MM.1S (cell line): Measurements from ENCODE around the gene WDR91.

Source experiments
- DNase-seq: peaks from one replicate; pipeline ENCODE4 v3.0.0-alpha.2; 2015
- H2AFZ ChIP-seq: fragments of 300-600 bp; sonication (generic); 2 replicates; pipeline ENCODE4 v1.6.0; 2016; ENCODE audit warnings: antibody characterized with exemption, low read length
- H3F3A ChIP-seq: fragments of 300-600 bp; sonication (generic); 2 replicates; pipeline ENCODE4 v1.6.1; 2016; ENCODE audit warnings: mild to moderate bottlenecking, antibody characterized with exemption, low read length, moderate library complexity, mixed read lengths; ENCODE audit not compliant: insufficient read depth
- H3K27ac ChIP-seq: fragments of 300-600 bp; sonication (generic); 2 replicates; pipeline ENCODE4 v1.5.1; 2016; ENCODE audit warnings: mild to moderate bottlenecking, low read length
- H3K27me3 ChIP-seq: fragments of 300-600 bp; sonication (generic); replicated peaks from 2 replicates; pipeline ENCODE4 v1.6.0; 2016; ENCODE audit warnings: low read length; ENCODE audit not compliant: insufficient read depth
- H3K36me3 ChIP-seq: fragments of 300-600 bp; sonication (generic); replicated peaks from 2 replicates; pipeline ENCODE4 v1.6.1; 2016; ENCODE audit warnings: mild to moderate bottlenecking, low read length, mixed read lengths; ENCODE audit not compliant: insufficient read depth
- H3K4me1 ChIP-seq: fragments of 300-600 bp; sonication (generic); 2 replicates; pipeline ENCODE4 v1.6.1; 2016; ENCODE audit warnings: low read length, mixed read lengths
- H3K4me2 ChIP-seq: fragments of 300-600 bp; sonication (generic); 2 replicates; pipeline ENCODE4 v1.6.0; 2016; ENCODE audit warnings: low read depth, low read length
- H3K4me3 ChIP-seq: fragments of 300-600 bp; sonication (generic); 2 replicates; pipeline ENCODE4 v1.5.1; 2016; ENCODE audit warnings: low read length, mixed read lengths
- H3K79me2 ChIP-seq: fragments of 300-600 bp; sonication (generic); 2 replicates; pipeline ENCODE4 v1.6.1; 2016; ENCODE audit warnings: mixed run types, low read length, mixed read lengths
- H3K9ac ChIP-seq: fragments of 300-600 bp; sonication (generic); 2 replicates; pipeline ENCODE4 v1.6.1; 2016; ENCODE audit warnings: low read length, mixed read lengths
- H3K9me2 ChIP-seq: fragments of 300-600 bp; sonication (generic); replicated peaks from 2 replicates; pipeline ENCODE4 v1.6.1; 2016; ENCODE audit warnings: mild to moderate bottlenecking, low read length, mixed read lengths; ENCODE audit not compliant: insufficient read depth
- H3K9me3 ChIP-seq: fragments of 300-600 bp; sonication (generic); replicated peaks from 2 replicates; pipeline ENCODE4 v1.6.1; 2016; ENCODE audit warnings: mild to moderate bottlenecking, low read length, mixed read lengths; ENCODE audit not compliant: insufficient read depth
- H4K20me1 ChIP-seq: fragments of 300-600 bp; sonication (generic); 2 replicates; pipeline ENCODE4 v1.6.1; 2016; ENCODE audit warnings: mild to moderate bottlenecking, low read length, moderate library complexity, mixed read lengths; ENCODE audit not compliant: insufficient read depth
- EZH2 ChIP-seq: fragments of 300-600 bp; sonication (generic); optimal IDR thresholded peaks from 2 replicates; pipeline ENCODE3; 2017; ENCODE audit warnings: low read depth, mild to moderate bottlenecking, antibody characterized with exemption, low read length, mixed read lengths
- EZH2phosphoT487 ChIP-seq: fragments of 300-600 bp; sonication (generic); IDR thresholded peaks from 2 replicates; pipeline ENCODE4 v1.6.1; 2018; ENCODE audit warnings: antibody characterized with exemption, low read length
- TF ChIP-seq, protein P1 (sequence below): fragments of 300-600 bp; sonication (generic); IDR thresholded peaks from 2 replicates; pipeline ENCODE4 v1.5.1; 2016; ENCODE audit warnings: antibody characterized with exemption, low read length, mixed read lengths

Gene WDR91

DNA sequence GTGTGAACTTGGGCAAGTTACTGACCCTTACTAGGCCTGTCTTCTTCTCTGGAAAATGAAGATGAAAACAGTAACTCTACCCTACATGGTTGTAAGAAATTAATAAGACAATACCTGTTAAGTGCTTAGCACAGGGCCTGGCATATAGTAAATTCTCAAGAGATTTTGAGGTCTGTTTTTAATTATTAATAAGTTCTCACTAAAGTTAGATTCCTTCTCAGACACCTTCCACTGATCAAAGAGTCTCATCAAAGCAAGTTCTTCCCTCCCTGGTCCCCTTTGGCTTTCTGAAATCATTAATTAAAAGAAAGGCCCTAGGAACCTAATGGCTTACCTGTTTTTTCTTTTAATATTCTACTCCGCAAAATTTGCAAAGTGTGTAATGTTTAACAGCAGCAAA, 58.9 kb downstream of the WDR91 start:
- Histone ChIP-seq H3K9me2 (no peaks in the 10 kb centered on the region), H3F3A (peaks cover 21% of the 10 kb centered on the region), H3K27ac (no peak overlapping the region), H4K20me1 (no peaks in the 10 kb centered on the region), H3K9me3 (no peaks in the 10 kb centered on the region), H3K4me3 (no peak overlapping the region), H2AFZ (no peak overlapping the region), H3K4me2 (no peak overlapping the region), H3K9ac (no peak overlapping the region), H3K79me2 (peaks cover 78% of the 10 kb centered on the region), H3K36me3 (no peaks in the 10 kb centered on the region), H3K4me1 (peaks cover 18% of the 10 kb centered on the region), H3K27me3 (no peaks in the 10 kb centered on the region)
- TF ChIP-seq EZH2: no peak
- TF ChIP-seq, protein P1, sequence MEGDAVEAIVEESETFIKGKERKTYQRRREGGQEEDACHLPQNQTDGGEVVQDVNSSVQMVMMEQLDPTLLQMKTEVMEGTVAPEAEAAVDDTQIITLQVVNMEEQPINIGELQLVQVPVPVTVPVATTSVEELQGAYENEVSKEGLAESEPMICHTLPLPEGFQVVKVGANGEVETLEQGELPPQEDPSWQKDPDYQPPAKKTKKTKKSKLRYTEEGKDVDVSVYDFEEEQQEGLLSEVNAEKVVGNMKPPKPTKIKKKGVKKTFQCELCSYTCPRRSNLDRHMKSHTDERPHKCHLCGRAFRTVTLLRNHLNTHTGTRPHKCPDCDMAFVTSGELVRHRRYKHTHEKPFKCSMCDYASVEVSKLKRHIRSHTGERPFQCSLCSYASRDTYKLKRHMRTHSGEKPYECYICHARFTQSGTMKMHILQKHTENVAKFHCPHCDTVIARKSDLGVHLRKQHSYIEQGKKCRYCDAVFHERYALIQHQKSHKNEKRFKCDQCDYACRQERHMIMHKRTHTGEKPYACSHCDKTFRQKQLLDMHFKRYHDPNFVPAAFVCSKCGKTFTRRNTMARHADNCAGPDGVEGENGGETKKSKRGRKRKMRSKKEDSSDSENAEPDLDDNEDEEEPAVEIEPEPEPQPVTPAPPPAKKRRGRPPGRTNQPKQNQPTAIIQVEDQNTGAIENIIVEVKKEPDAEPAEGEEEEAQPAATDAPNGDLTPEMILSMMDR: no peak
- TF ChIP-seq EZH2phosphoT487: no peak
- no peak for DNase-seq

DNA sequence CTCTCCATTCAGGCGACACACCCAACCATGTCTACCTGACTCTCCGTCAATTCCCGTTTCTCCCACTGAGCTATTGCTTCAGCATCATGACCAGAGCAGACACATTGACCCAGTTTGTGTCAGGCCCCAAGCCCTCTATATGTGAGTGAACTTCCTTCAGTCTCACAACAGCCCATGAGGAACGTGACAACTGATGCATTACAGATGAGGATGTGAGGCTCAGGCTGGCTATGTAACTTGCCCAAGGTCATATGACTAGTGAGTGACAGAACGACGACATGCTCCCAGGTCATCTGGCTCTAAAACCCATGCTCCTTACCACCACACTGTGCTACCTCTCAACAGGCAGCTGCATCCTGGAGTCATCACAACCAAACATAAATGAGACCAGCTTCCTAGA, 59.8 kb downstream of the WDR91 start:
- Histone ChIP-seq H3F3A (peaks cover 30% of the 10 kb centered on the region), H3K4me2 (no peak overlapping the region), H3K9me2 (no peaks in the 10 kb centered on the region), H3K79me2 (peaks cover 69% of the 10 kb centered on the region), H3K27me3 (no peaks in the 10 kb centered on the region), H3K4me3 (no peak overlapping the region), H3K4me1 (peaks cover 25% of the 10 kb centered on the region), H3K9me3 (no peaks in the 10 kb centered on the region), H3K27ac (no peak overlapping the region), H3K36me3 (no peaks in the 10 kb centered on the region), H4K20me1 (no peaks in the 10 kb centered on the region), H3K9ac (no peak overlapping the region), H2AFZ (no peak overlapping the region)
- DNase-seq: no peak
- TF ChIP-seq EZH2 (no peak), EZH2phosphoT487 (no peak)
- TF ChIP-seq, protein P1: no peak

DNA sequence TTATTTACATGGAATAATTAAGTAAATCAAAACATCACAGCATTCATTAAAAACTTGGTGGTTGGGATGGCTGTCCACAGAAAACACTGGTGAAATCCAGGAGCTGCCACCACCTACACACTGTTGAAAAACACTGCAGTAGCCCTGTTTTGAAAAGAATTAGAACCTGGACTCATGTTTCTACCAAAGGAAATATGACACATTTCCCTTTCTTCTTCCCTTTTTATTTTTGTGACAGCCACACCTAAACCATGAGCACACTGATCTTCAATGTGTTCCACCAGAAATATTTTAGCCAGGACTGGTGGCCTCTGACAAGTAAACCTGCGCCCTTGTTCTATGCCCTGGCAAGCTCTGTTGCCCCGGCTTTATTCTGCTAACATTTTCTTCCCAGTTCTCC, 60.2 kb downstream of the WDR91 start:
- Histone ChIP-seq H2AFZ (no peak overlapping the region), H3K27ac (no peak overlapping the region), H3K4me3 (no peak overlapping the region), H3K79me2 (peaks cover 65% of the 10 kb centered on the region), H4K20me1 (no peaks in the 10 kb centered on the region), H3K9me3 (no peaks in the 10 kb centered on the region), H3K4me2 (peak overlapping the region; percentile 1; the same call in 1 of the 2 replicates), H3K4me1 (peaks cover 29% of the 10 kb centered on the region), H3K36me3 (no peaks in the 10 kb centered on the region), H3F3A (peaks cover 30% of the 10 kb centered on the region), H3K27me3 (no peaks in the 10 kb centered on the region), H3K9me2 (no peaks in the 10 kb centered on the region), H3K9ac (no peak overlapping the region)
- DNase-seq: no peak
- TF ChIP-seq EZH2phosphoT487 (no peak), EZH2 (no peak)
- TF ChIP-seq, protein P1: no peak
